Fibroblast of mammary gland (primary cell): ENCODE results near the gene FN1.

Experiments
- DNase-seq: peaks from one replicate; pipeline ENCODE4 v3.0.0-alpha.2; 2010; ENCODE audit warnings: low read depth
- H3K4me3 ChIP-seq: 2 replicates; pipeline ENCODE4 v1.5.1; 2011; ENCODE audit warnings: low read depth, mild to moderate bottlenecking, low read length, moderate library complexity; ENCODE audit not compliant: control insufficient read depth
- TF ChIP-seq, protein P1 (sequence below): conservative IDR thresholded peaks from 2 replicates; pipeline ENCODE4 v1.5.1; 2011; ENCODE audit warnings: low read depth, low read length, inconsistent platforms; ENCODE audit not compliant: control insufficient read depth, insufficient read depth

Gene FN1

DNA sequence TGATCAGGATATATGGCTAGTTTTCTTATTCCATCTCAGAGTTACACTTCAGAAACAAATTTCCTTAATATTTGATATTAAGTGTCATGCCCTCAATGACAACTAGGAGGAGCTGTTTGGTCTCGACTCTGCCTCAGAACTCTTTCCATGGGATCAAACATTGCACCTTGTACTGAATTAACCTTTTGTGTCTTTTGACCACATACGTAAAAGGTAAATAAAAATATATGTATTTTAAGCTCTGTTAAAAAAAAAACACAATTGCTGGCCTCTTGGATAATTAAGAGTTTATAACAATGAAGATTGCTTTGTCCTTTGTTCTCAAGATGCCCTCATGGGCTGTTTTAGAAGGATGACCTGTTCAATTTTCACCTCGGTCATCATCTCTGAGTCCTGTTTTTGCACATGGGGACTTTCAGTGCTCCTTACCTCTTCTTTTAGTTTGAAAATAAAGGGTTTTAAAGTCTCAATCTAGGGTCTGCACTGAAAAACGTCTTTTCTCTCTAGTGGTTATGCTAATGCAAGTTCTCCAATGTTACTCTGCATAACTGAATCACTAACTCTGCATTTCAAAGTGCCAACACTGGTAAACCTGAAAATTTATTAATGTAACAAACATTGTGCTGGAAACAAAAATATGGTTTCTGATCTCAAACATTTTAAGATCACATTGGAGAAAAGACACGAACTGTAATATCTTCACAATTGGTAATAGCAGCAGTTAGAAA, 18.8 kb upstream of the FN1 start:
- DNase-seq: peak; percentile 70
- no peak overlapping the region for H3K4me3 ChIP-seq
- TF ChIP-seq, protein P1, sequence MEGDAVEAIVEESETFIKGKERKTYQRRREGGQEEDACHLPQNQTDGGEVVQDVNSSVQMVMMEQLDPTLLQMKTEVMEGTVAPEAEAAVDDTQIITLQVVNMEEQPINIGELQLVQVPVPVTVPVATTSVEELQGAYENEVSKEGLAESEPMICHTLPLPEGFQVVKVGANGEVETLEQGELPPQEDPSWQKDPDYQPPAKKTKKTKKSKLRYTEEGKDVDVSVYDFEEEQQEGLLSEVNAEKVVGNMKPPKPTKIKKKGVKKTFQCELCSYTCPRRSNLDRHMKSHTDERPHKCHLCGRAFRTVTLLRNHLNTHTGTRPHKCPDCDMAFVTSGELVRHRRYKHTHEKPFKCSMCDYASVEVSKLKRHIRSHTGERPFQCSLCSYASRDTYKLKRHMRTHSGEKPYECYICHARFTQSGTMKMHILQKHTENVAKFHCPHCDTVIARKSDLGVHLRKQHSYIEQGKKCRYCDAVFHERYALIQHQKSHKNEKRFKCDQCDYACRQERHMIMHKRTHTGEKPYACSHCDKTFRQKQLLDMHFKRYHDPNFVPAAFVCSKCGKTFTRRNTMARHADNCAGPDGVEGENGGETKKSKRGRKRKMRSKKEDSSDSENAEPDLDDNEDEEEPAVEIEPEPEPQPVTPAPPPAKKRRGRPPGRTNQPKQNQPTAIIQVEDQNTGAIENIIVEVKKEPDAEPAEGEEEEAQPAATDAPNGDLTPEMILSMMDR: peak; percentile 91

- TF ChIP-seq, protein P1: no peak
- no peak overlapping the region for H3K4me3 ChIP-seq
- DNase-seq: no peak
Measured at GRCh38 chr2:215452725-215453124, 16.9 kb upstream of the FN1 start.

DNA sequence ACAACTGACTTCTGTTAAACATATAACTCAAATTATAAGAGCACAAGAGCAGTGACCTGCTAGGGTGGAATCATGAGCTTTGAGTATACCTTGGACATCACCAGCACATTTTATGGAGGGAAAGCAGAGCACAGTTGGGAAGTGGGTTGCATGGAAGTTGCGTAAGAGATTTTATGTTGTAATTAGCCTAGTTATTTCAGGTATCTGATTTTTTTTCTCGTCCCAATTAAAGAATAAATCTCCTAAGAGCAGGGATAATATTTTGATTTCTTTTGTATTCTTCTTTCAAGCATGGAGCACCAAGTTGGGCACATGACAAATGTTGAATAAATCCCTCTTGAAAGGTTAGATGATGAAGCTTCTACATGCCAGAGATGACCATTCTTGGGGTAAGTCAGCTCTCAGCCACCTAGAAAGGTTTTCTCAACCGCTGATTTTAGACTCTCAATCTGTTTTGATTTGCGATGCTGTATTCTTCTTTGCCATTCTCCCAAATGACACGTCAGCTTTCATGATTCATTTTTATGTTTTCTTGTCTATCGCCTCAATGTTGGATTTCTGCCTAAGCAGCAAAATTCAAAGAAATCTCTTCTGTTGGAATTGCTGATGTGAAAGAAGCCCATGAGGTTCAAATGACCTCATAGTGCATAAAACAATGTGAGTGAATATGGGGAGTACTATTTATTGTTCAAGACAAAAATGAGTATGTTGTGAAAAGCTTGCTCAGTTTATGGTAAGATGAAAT, 15.3 kb upstream of the FN1 start:
- no peak overlapping the region for H3K4me3 ChIP-seq
- TF ChIP-seq, protein P1: no peak
- DNase-seq: peak; percentile 91

DNA sequence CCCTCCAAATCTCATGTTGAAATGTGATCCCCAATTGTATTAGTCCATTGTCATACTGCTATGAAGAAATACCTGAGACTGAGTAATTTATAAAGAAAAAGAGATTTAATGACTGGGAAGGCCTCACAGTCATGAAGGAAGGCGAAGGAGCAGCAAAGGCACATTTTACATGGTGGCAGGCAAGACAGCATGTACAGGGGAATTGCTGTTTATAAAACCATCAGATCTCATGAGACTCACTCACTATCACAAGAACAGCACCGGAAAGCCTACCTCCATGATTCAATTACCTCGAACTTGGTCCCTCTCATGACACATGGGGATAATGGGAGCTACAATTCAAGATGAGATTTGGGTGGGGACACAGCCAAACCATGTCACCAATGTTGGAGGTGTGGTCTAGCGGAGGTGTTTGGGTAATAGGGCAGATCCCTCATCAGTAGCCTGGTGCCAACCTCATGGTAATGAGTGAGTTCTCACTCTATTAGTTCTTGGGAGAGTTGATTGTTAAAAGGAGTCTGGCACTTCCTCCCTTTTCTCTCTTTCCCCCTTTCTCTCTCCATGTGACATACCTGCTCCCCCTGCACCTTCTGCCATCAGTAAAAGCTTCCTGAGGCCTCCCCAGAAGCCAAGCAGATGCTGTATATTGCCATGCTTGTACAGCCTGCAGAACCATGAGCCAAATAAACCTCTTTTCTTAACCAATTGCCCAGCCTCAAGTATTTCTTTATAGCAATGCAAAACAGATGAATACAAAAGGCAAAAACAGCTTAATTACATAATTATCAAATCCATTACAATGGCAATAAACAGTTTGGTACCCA, 14.5 kb upstream of the FN1 start:
- DNase-seq: no peak
- no peak overlapping the region for H3K4me3 ChIP-seq
- TF ChIP-seq, protein P1: no peak

DNA sequence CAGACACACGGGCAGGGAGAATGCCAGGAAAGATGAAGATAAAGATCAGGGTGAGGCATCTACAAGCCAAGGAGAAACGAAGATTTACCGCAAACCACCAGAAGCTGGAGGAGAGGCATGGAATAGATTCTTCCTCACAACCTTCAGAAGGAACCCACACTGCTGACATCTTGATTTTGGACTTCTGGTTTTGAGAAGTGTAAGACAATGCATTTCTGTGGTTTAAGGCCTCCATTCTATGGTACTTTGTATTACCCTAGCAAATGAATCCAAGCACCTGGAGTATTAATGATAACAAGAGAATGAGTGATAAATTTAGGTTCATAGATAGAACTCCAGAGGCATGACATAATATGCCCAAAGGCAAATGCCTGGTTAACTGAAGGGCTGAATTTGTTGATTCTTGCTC, 11.8 kb upstream of the FN1 start:
- TF ChIP-seq, protein P1: no peak
- no peak for DNase-seq
- no peak overlapping the region for H3K4me3 ChIP-seq

DNA sequence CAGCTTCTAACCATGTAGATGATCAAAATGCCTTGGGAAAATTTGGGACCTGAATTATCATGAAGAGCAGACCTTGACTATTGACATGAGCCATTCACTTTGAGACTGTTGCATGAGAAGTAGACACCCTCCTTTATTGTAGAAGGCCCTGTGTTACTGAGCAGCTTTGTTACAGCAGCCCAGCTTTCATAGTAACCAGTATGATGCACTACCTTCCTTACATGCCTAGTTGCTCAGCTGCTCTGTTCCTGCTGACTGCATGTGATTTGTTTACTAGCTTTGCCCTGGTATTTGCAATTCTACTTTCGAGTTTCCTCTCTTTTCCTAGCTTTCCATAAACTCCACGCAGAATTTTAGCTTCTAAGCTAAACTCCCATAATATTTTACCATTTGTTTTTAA, 11.2 kb upstream of the FN1 start:
- TF ChIP-seq, protein P1: no peak
- no peak overlapping the region for H3K4me3 ChIP-seq
- no peak for DNase-seq
